HG02623 (cell line): Measurements from ENCODE around the gene SLC12A7.
"Not testable (repeated sequence)": the region's sequence is repeated elsewhere in the genome, so short reads cannot be mapped to it uniquely, and the experiment has no call there.

Source experiments
- ATAC-seq: cut with Tn5 transposase; IDR thresholded peaks from one replicate; pipeline ENCODE4 v1.9.1; 2021; ENCODE audit warnings: moderate library complexity; ENCODE audit not compliant: unreplicated experiment

The SLC12A7 gene

GRCh38 chr5:1011741-1012312, 100.0 kb downstream of the SLC12A7 start:
- no peak for ATAC-seq

GRCh38 chr5:1011226-1011631, 100.6 kb downstream of the SLC12A7 start:
- no peak for ATAC-seq

- ATAC-seq, result no peak
Measured at GRCh38 chr5:1010641-1011046, 101.2 kb downstream of the SLC12A7 start.

GRCh38 chr5:1010181-1010510, 101.7 kb downstream of the SLC12A7 start:
- no peak for ATAC-seq

- ATAC-seq, result no peak
Measured at GRCh38 chr5:1009359-1010180, 102.3 kb downstream of the SLC12A7 start.

GRCh38 chr5:1008451-1009358, 103.2 kb downstream of the SLC12A7 start, which contains the start of gene NKD2:
Gene NKD2, plus strand, starts transcription at chr5:1008802. Its CDS starts 256 bp downstream, at chr5:1009058.
- ATAC-seq, result no peak

GRCh38 chr5:1007681-1008450, 104.0 kb downstream of the SLC12A7 start:
- no peak for ATAC-seq

- no peak for ATAC-seq
Measured at GRCh38 chr5:1007221-1007680, 104.6 kb downstream of the SLC12A7 start.

GRCh38 chr5:1006656-1007071, 105.2 kb downstream of the SLC12A7 start:
- no peak for ATAC-seq

- ATAC-seq, result no peak
Measured at GRCh38 chr5:1005904-1006655, 105.8 kb downstream of the SLC12A7 start.

GRCh38 chr5:1005249-1005851, 106.5 kb downstream of the SLC12A7 start:
- no peak for ATAC-seq

- ATAC-seq, result no peak
Measured at GRCh38 chr5:1004461-1005248, 107.2 kb downstream of the SLC12A7 start.

- ATAC-seq, result no peak
Measured at GRCh38 chr5:1003296-1003937, 108.4 kb downstream of the SLC12A7 start.

- no peak for ATAC-seq
Measured at GRCh38 chr5:1002836-1003235, 109.0 kb downstream of the SLC12A7 start.

- ATAC-seq, result no peak
Measured at GRCh38 chr5:1002271-1002546, 109.7 kb downstream of the SLC12A7 start.

- no peak for ATAC-seq
Measured at GRCh38 chr5:1001406-1002270, 110.2 kb downstream of the SLC12A7 start.

GRCh38 chr5:1000831-1001230, 111.0 kb downstream of the SLC12A7 start:
- ATAC-seq, result not testable (repeated sequence)
